Measurements from ENCODE around the gene DEPDC1B. TPM values are rescaled to one million over a fixed set of nuclear protein-coding genes. Genes with fewer than 3 reads are reported as not detected.
"Not testable (repeated sequence)": the region's sequence is repeated elsewhere in the genome, so short reads cannot be mapped to it uniquely, and the experiment has no call there.

The DEPDC1B gene
- total RNA-seq, 4 donors from 2014 or later, result 0.49 to 1.9 (median 1.3) TPM

GRCh38 chr5:60630836-60631235 lies 69.1 kb downstream of the DEPDC1B start:
- TF ChIP-seq, protein P1, sequence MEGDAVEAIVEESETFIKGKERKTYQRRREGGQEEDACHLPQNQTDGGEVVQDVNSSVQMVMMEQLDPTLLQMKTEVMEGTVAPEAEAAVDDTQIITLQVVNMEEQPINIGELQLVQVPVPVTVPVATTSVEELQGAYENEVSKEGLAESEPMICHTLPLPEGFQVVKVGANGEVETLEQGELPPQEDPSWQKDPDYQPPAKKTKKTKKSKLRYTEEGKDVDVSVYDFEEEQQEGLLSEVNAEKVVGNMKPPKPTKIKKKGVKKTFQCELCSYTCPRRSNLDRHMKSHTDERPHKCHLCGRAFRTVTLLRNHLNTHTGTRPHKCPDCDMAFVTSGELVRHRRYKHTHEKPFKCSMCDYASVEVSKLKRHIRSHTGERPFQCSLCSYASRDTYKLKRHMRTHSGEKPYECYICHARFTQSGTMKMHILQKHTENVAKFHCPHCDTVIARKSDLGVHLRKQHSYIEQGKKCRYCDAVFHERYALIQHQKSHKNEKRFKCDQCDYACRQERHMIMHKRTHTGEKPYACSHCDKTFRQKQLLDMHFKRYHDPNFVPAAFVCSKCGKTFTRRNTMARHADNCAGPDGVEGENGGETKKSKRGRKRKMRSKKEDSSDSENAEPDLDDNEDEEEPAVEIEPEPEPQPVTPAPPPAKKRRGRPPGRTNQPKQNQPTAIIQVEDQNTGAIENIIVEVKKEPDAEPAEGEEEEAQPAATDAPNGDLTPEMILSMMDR (IDR thresholded peaks at IDR 0.05), result no peak
- TF ChIP-seq POLR2A (IDR thresholded peaks at IDR 0.05), result no peak
- H3K4me1 ChIP-seq, result no peaks in the 10 kb centered on the region
- no peak overlapping the region for H3K4me3 ChIP-seq (replicated peaks in 1 of 3)
- no peak overlapping the region for H3K27ac ChIP-seq
- no peak for DNase-seq
- H3K36me3 ChIP-seq, result no peaks in the 10 kb centered on the region
- H3K9me3 ChIP-seq, result no peaks in the 10 kb centered on the region
- 97 to 100% methylated on average over 2 of the region's 2 CpGs for WGBS, 2 donors
- H3K27me3 ChIP-seq, result no peaks in the 10 kb centered on the region
- intact Hi-C loops (cut with DNase I), result no loop called here

- H3K36me3 ChIP-seq, result no peaks in the 10 kb centered on the region
- WGBS, 2 donors, result 96% methylated on average over 8 of the region's 8 CpGs
- DNase-seq, result no peak
- no peak overlapping the region for H3K4me3 ChIP-seq (replicated peaks in 1 of 3)
- TF ChIP-seq POLR2A (IDR thresholded peaks at IDR 0.05), result no peak
- H3K27ac ChIP-seq, result no peak overlapping the region
- H3K27me3 ChIP-seq, result no peaks in the 10 kb centered on the region
- H3K9me3 ChIP-seq, result no peaks in the 10 kb centered on the region
- H3K4me1 ChIP-seq, result no peaks in the 10 kb centered on the region
- intact Hi-C loops (cut with DNase I), result no loop called here
Measured at GRCh38 chr5:60630179-60630578, 69.8 kb downstream of the DEPDC1B start.

DNA sequence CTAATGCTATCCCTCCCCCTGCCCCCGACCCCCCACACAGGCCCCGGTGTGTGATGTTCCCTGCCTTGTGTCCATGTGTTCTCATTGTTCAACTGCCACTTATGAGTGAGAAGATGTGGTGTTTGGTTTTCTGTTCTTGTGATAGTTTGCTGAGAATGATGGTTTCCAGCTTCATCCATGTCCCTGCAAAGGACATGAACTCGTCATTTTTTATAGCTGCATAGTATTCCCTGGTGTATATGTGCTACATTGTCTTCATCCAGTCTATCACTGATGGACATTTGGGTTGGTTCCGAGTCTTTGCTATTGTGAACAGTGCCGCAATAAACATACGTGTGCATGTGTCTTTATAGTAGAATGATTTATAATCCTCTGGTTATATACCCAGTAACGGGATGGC lies 75.1 kb downstream of the DEPDC1B start:
- H3K9me3 ChIP-seq; DNase-seq; H3K4me1 ChIP-seq; H3K27ac ChIP-seq; H3K27me3 ChIP-seq; H3K4me3 ChIP-seq (replicated peaks in 1 of 3); H3K36me3 ChIP-seq; intact Hi-C loops (cut with DNase I): not testable (repeated sequence)
- 97% methylated on average over 7 of the region's 7 CpGs for WGBS, 2 donors

DNA sequence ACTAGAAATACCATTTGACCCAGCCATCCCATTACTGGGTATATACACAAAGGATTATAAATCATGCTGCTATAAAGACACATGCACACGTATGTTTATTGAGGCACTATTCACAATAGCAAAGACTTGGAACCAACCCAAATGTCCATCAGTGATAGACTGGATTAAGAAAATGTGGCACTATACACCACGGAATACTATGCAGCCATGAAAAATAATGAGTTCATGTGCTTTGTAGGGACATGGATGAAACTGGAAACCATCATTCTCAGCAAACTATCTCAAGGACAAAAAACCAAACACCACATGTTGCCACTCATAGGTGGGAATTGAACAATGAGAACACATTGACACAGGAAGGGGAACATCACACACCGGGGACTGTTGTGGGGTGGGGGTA lies 79.2 kb downstream of the DEPDC1B start:
- H3K27ac ChIP-seq; H3K4me1 ChIP-seq; H3K27me3 ChIP-seq; intact Hi-C loops (cut with DNase I); H3K9me3 ChIP-seq; DNase-seq; H3K36me3 ChIP-seq; H3K4me3 ChIP-seq (replicated peaks in 1 of 3): not testable (repeated sequence)
- 95 to 97% methylated on average over 3 of the region's 3 CpGs for WGBS, 2 donors

DNA sequence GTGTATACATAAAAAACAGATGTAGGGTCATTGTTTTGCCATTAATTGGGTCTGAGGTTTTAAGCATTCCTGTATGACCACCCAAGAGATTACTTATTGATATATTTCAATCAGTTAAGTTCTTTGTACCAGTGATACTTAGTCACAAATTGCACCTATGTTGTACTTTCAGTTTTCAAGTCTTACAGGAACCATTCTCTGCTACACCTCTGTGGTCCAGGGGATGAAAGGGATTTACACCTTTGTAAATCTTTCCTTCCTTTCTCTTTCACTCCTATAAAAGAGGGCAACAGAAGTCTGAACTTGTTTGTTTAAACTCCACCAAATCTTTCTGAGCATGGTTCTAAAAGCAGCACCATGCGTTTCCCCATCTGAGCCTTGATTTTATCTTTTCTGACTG lies 86.1 kb downstream of the DEPDC1B start:
- 60 to 83% methylated on average over 1 of the region's 1 CpG for WGBS, 2 donors
- no peaks in the 10 kb centered on the region for H3K27me3 ChIP-seq
- no peak overlapping the region for H3K4me3 ChIP-seq (replicated peaks in 1 of 3)
- DNase-seq, result no peak
- no peak overlapping the region for H3K27ac ChIP-seq
- intact Hi-C loops (cut with DNase I), result no loop called here
- no peaks in the 10 kb centered on the region for H3K4me1 ChIP-seq
- no peaks in the 10 kb centered on the region for H3K36me3 ChIP-seq
- TF ChIP-seq POLR2A (IDR thresholded peaks at IDR 0.05), result no peak
- TF ChIP-seq, protein P1 (IDR thresholded peaks at IDR 0.05), result no peak
- H3K9me3 ChIP-seq, result no peaks in the 10 kb centered on the region

GRCh38 chr5:60611099-60611740 lies 88.7 kb downstream of the DEPDC1B start:
- Histone ChIP-seq H3K4me1 (no peaks in the 10 kb centered on the region), H3K27ac (no peak overlapping the region), H3K4me3 (replicated peaks in 1 of 3) (no peak overlapping the region), H3K9me3 (no peaks in the 10 kb centered on the region), H3K27me3 (no peaks in the 10 kb centered on the region), H3K36me3 (no peaks in the 10 kb centered on the region)
- intact Hi-C loops (cut with DNase I), result no loop called here
- TF ChIP-seq, protein P1 (IDR thresholded peaks at IDR 0.05), result no peak
- no peak for TF ChIP-seq POLR2A (IDR thresholded peaks at IDR 0.05)
- DNase-seq, result no peak

DNA sequence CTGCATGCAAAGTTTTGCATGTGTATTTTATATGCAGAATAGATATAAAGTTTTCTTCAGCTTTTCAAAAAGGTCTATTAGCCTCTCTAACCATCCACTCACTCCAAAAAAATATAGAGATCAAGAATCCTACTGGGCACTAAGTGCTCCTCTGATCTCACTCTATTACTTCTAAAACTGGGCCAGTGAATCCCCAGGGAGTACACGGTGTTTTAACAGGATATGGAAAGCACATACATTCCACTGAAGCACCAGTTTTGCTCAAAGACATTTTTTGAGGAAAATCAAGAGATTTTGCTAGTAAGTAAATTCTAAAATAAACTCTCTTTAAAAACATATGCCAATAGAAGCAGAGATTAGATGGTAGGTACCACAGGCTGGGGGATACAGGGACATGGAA lies 95.2 kb downstream of the DEPDC1B start:
- no peaks in the 10 kb centered on the region for H3K9me3 ChIP-seq
- H3K4me1 ChIP-seq, result no peaks in the 10 kb centered on the region
- no peak overlapping the region for H3K4me3 ChIP-seq (replicated peaks in 1 of 3)
- no peaks in the 10 kb centered on the region for H3K36me3 ChIP-seq
- H3K27ac ChIP-seq, result no peak overlapping the region
- DNase-seq, result no peak
- intact Hi-C loops (cut with DNase I), result no loop called here
- no peaks in the 10 kb centered on the region for H3K27me3 ChIP-seq
- 61 to 72% methylated on average over 1 of the region's 1 CpG for WGBS, 2 donors
- no peak for TF ChIP-seq POLR2A (IDR thresholded peaks at IDR 0.05)
